NAMALWA (cell line): ENCODE results near the gene SERPINI2.
"Not testable (repeated sequence)": the region's sequence is repeated elsewhere in the genome, so short reads cannot be mapped to it uniquely, and the experiment has no call there.

Experiments
- DNase-seq: peaks from one replicate; pipeline ENCODE4 v3.0.0-alpha.2; 2015; ENCODE audit warnings: low spot score

Gene SERPINI2

DNA sequence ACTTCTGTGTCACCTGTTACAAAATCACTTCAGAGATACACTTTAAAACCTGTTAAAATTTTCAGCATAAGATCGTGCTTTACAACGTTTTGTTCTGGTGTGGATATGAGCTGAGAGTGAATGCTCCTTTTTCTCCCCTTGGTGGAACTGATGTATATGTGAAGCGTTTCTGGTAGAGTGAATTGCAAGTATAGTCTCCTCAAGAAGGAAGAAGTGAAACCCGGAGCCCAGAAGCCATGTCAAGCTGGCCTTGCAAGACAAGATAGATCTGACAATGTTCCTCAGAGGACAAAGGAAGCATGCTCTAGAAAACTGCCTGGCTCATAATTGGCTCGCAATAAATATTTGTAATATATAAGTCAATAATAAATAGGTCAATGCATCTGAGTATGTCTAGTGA, 23.6 kb downstream of the SERPINI2 start:
- peak; percentile 28 for DNase-seq

DNA sequence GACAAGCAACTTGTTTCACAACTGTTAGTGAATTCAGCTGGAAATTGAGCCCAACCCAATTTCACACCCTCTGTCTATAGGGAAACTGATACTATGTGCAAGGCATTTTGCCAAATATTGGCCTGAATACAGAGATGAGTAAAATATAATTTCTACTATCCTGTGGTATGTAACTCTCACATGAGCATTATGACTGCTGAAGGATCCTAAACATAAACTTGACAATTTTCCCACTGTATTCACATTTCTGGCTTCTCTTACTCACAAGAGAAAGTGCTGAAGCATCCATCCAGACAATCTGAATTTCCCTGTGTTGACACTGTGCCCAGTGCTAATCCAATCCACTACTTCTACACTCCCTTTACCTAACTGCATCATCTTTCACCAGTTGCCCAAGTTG, 28.4 kb downstream of the SERPINI2 start:
- no peak for DNase-seq

DNA sequence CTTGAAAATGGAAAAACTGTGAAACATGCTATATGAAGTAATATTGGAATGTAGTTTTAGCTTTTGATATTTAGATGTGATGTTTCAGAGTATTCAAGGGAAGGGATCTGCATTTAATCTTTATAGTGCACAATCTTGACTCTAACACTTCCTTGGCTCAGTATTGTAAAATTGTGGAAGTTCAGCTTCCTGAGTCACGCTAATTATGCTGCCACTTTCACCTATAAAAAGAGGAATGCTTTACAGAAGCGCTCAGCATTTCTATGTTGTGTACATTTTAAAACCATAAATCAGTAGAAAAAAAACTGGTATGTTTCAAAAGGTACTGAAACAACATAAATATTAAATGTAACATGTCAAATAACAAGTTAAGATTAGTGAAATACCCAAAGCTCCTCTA, 32.6 kb downstream of the SERPINI2 start:
- no peak for DNase-seq

DNA sequence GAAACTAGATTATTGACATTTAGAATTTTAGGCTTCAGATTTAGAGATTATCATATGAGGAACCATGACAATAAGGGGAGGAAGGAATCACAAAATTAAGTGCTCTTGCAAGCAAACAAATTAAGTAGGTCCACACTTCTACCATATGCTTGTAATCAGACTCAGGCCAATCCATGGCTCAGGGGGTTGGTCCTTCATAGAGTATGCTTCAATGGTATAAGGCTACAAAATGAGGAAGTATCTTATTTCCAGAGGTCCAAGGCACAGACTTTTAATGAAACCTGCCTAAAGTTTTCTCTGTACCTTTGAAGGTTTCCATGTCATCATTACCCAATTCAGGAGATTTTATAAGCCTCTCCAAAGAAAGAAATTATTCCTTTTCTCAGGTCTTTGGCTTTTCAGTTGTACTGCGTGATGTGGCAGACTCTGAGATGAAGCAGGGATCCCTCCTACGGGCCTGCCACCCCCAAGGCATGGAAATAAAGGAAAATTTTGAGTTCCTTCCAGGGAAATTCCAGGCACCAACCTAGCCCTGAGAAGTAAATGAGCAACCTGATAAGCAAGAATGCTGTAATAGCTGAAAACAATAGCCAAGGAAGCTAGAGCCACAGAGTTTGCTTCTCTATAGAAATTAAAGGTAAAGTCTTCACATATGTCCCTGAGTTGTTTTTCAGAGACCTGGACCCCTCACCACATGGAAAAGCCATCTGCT, 36.3 kb downstream of the SERPINI2 start:
- DNase-seq: no peak

DNA sequence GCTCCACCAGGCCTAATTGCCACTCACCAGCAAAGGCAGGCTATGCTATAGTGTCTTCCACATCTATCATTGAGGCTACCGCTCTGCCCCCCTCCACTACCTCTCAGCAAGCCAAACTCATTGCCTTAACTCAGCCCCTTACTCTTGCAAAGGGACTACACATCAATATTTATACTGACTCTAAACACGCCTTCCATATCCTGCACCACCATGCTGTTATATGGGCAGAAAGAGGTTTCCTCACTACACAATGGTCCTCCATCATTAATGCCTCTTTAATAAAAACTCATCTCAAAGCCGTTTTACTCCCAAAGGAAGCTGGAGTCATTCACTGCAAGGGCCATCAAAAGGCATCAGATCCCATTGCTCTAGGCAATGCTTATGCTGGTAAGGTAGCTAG, 46.9 kb downstream of the SERPINI2 start:
- not testable (repeated sequence) for DNase-seq

DNA sequence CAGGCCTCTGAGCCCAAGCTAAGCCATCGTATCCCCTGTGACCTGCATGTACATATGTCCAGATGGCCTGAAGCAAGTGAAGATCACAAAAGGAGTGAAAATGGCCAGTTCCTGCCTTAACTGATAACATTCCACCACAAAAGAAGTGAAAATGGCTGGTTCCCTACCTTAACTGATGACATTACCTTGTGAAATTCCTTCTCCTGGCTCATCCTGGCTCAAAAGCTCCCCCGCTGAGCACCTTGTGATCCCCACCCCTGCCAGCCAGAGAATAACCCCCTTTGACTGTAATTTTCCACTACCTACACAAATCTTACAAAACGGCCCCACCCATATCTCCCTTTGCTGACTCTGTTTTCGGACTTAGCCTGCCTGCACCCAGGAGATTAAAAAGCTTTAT, 51.4 kb downstream of the SERPINI2 start:
- DNase-seq: not testable (repeated sequence)

DNA sequence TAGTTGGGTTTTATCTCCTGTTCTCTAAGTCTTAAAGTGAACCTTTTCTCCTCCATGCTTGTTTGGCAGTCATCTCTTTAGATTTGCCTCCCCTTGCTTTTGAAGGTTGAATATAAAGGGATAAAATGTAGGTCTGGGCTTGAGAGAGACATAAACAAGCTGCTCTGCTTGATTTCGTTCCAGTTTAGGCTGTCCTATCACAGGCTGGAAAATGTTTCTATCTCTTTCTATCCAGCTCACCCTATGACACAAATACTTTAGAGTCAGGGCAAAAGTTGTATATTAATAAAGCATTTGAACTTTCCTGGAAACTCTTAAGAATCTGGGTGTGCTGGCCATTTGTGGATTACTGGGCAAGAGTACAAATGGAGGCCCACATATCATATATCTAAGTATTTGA, 64.2 kb downstream of the SERPINI2 start:
- DNase-seq: no peak

DNA sequence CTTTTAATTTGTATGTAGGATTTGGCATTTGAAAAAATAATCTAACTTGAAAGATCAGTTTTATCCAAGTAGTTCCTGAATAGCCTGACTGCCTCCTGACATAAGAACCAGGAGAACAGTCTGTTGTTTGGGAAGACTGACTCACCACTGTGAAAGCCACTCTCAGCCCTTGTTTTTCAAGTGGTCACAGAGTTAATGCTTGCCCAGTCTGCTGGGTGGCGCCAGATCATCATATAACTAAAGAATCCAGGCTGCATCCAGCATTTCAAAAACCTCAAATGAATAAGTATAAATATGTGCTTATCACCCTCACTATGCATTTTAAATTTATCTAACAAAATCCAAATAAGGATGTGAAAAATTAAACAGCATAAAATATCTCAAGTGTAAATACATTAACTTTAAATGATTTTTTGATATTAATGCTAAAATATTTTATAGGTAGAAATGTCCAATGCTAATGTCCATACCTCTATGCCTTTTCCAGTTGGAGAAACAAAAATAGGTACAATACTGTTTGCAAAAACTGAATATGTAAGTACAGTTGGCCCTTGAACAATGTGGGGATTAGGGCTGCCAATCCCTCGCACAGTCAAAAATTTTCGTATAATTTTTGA, 66.9 kb downstream of the SERPINI2 start:
- peak; percentile 54 for DNase-seq

DNA sequence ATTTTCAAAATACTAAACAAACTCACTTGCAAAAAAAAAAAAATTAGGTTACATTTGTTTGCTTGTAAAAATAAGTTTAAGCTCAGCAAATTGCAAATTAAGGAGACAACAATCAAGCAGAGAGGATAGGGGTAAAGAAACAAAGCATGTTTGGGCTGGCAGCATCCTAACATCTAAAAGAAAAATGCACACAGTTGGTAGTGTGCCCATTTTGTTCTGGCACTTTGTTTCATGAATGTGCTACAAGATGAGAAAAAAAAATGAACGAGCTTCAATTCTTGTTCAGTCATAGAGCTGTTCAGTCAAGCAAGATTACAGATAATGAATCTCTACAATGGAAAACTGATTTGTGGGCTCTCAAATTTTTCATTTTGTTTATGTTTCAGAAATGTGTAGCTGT, 76.0 kb downstream of the SERPINI2 start:
- no peak for DNase-seq

DNA sequence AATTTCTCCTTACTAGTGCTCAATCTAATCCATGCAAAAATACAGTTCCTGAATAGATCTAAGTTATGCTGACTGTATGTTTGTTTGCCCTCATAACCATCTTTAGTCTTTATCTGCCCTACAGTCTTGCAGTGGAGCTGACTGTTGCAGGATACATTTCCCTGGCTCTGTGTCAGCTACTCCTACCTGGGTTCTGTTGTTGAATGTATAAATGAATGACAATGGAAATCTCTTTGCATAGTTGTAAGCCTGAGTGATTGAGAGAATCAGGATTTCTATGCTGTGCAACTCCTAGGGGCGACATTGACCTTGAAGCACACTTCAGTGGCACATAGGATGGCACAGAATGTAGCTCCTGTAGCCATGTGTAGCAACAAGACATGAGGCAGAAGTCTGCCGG, 77.8 kb downstream of the SERPINI2 start:
- no peak for DNase-seq

DNA sequence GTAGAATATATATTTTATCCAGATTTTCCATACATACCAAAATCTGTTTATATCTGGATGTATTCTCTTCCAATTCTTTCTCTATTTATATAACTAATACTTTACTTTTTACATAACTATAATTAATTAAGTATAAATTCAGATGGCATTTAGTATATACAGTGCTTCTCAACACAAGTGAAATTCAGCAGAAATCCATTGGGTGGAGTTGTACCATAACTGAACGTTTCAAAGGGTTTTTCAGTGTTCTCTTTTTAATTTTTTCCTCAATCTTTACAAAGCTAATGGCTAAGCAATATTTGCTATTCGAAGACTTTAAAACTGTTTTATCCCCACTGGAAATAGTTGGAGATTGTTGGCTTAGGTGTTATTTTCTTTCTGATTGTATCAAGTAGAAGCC, 79.8 kb downstream of the SERPINI2 start:
- DNase-seq: peak; percentile 21
